MG63 (cell line): ENCODE data around the gene ART3. TPM values are rescaled to one million over a fixed set of nuclear protein-coding genes. Genes with fewer than 3 reads are reported as not detected.

Source experiments
- total RNA-seq: library from RNA; depleted of rRNA; stranded (reverse); fragments of >200 nt; shearing (Covaris generic); gene quantifications from 2 replicates; pipeline ENCODE4 v1.2.3, GENCODE V29; 2014; ENCODE audit warnings: low replicate concordance; rRNA removed

Gene ART3
- total RNA-seq, 1 experiment from 2014 or later: not detected

Other genes starting within 250 kb of the ART3 start
- gene PPEF2, start 172.3 kb upstream of the ART3 start, total RNA-seq: not detected in 2 replicates
- 1.4 and 1.6 TPM in 2 replicates for gene NAAA, start 133.7 kb upstream of the ART3 start, total RNA-seq
- gene SDAD1, start 83.8 kb upstream of the ART3 start, total RNA-seq: 17.2 and 22.7 TPM in 2 replicates
- gene CXCL9, start 67.2 kb upstream of the ART3 start, total RNA-seq: not detected in 2 replicates
- gene CXCL10, start 51.2 kb upstream of the ART3 start, total RNA-seq: 0.40 and 4.1 TPM in 2 replicates
- 0.66 and 1.3 TPM in 2 replicates for gene CXCL11, start 38.6 kb upstream of the ART3 start, total RNA-seq
- 42.1 and 50.7 TPM in 2 replicates for gene NUP54, start 73.7 kb downstream of the ART3 start, total RNA-seq
- gene SCARB2, start 139.1 kb downstream of the ART3 start, total RNA-seq: 37.9 and 44.7 TPM in 2 replicates
- gene FAM47E, start 177.0 kb downstream of the ART3 start, total RNA-seq: 0.16 TPM in 1 of 2 replicates, not detected in the other
- gene STBD1, start 232.0 kb downstream of the ART3 start, total RNA-seq: 0.13 TPM in 1 of 2 replicates, not detected in the other